Vagina (tissue), 2 donors: ENCODE measurements around the gene XAB2. TPM values are rescaled to one million over a fixed set of nuclear protein-coding genes. Genes with fewer than 3 reads are reported as not detected.

Source experiments
- DNase-seq, 2 donors: peaks; one replicate each; pipeline ENCODE4 v3.0.0-alpha.2; 2017; ENCODE audit errors: extremely low spot score in 2 of 2
- H3K27ac ChIP-seq: fragments of 200-600 bp; sonication (generic); one replicate; pipeline ENCODE4 v1.5.1; 2019
- H3K27me3 ChIP-seq: fragments of 200-600 bp; sonication (generic); one replicate; pipeline ENCODE4 v1.5.1; 2019
- H3K36me3 ChIP-seq, 2 donors: fragments of 200-600 bp; sonication (generic); one replicate each; pipeline ENCODE4 v1.5.1; 2017 to 2019
- H3K4me1 ChIP-seq: fragments of 200-600 bp; sonication (generic); one replicate; pipeline ENCODE4 v1.5.1; 2019
- H3K4me3 ChIP-seq, 2 donors: fragments of 200-600 bp; sonication (generic); 1 replicate in 1 of 2; 2 replicates in 1 of 2; pipeline ENCODE4 v1.5.1; 2016 to 2019
- H3K9me3 ChIP-seq: fragments of 200-600 bp; sonication (generic); one replicate; pipeline ENCODE4 v1.5.1; 2019
- POLR2A ChIP-seq, 2 donors: fragments of 450-650 bp; IDR thresholded peaks; one replicate each; pipeline ENCODE4 v1.6.1; 2017; ENCODE audit warnings: antibody characterized with exemption in 2 of 2, mild to moderate bottlenecking in 2 of 2, moderate library complexity in 2 of 2
- POLR2AphosphoS5 ChIP-seq, 2 donors: sonication (generic); formaldehyde crosslinking; IDR thresholded peaks; one replicate each; pipeline ENCODE4 v1.9.0; 2017; ENCODE audit warnings: antibody characterized with exemption in 2 of 2, mild to moderate bottlenecking in 2 of 2, low read depth in 1 of 2; ENCODE audit not compliant: insufficient read depth in 1 of 2
- intact Hi-C: fragments of 100-400 bp; cut with DNase I; formaldehyde crosslinking; loops from one replicate; pipeline ENCODE4 v1.15.1; 2023
- total RNA-seq: library from RNA; depleted of rRNA; stranded (reverse); fragments of >200 nt; gene quantifications from one replicate; pipeline ENCODE4 v1.2.3, GENCODE V29; 2016
- TF ChIP-seq, protein P1 (sequence below), 3 experiments: fragments of 450-650 bp in 2 of 3; fragments of 200-600 bp in 1 of 3; sonication (generic) in 1 of 3; IDR thresholded peaks; one replicate each; pipeline ENCODE4 v1.5.1; 2017 to 2019; ENCODE audit warnings: antibody characterized with exemption in 3 of 3, mild to moderate bottlenecking in 2 of 3, moderate library complexity in 2 of 3

The XAB2 gene
- total RNA-seq, 1 donor from 2014 or later, result 44.0 TPM

DNA sequence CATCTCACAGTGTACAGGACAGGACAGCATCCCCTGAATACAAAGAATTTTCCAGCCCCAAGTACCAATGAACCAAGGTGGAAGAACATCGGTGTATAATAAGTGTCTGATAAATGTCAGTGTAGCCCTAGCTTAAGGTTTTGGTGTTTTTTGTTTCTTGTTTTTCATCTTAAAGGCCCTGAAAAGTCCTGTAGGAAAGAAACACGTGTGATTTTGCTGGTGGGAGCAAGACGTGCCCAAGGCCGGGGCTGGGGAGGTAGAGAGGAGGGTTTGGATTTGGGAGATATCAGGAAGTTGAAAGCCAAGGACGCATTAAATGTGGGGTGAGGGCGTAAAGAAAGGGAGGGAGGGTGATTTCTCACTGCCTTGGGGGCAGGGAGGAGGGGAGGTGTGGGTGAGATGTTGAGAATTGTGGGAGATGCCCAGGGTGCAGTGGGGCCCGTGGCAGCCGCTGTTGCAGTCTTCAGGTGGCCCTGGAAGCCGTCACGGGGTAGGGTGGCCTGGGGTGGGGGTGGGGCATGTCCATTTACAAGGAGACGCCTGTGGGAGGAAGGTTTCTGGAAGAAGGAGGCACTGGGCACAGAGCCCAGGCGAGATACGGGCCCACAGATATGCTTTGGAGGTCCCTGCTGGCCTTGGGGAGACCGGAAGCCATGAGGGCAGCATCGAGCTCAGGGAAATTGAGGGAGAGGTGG is 27.0 kb downstream of the XAB2 start:
- Histone ChIP-seq H3K27ac (no peak overlapping the region), H3K27me3 (no peaks in the 10 kb centered on the region), H3K9me3 (no peaks in the 10 kb centered on the region), H3K4me3 (no peak overlapping the region), H3K4me1 (no peaks in the 10 kb centered on the region), H3K36me3 (no peaks in the 10 kb centered on the region)
- DNase-seq, result no peak
- intact Hi-C loops, result no loop called here
- TF ChIP-seq, protein P1, sequence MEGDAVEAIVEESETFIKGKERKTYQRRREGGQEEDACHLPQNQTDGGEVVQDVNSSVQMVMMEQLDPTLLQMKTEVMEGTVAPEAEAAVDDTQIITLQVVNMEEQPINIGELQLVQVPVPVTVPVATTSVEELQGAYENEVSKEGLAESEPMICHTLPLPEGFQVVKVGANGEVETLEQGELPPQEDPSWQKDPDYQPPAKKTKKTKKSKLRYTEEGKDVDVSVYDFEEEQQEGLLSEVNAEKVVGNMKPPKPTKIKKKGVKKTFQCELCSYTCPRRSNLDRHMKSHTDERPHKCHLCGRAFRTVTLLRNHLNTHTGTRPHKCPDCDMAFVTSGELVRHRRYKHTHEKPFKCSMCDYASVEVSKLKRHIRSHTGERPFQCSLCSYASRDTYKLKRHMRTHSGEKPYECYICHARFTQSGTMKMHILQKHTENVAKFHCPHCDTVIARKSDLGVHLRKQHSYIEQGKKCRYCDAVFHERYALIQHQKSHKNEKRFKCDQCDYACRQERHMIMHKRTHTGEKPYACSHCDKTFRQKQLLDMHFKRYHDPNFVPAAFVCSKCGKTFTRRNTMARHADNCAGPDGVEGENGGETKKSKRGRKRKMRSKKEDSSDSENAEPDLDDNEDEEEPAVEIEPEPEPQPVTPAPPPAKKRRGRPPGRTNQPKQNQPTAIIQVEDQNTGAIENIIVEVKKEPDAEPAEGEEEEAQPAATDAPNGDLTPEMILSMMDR (IDR thresholded peaks at IDR 0.05), result no peak
- TF ChIP-seq POLR2AphosphoS5 (IDR thresholded peaks at IDR 0.05; ENCODE audit: insufficient read depth in 1 of 2, low read depth in 1 of 2) (no peak), POLR2A (IDR thresholded peaks at IDR 0.05) (no peak)

DNA sequence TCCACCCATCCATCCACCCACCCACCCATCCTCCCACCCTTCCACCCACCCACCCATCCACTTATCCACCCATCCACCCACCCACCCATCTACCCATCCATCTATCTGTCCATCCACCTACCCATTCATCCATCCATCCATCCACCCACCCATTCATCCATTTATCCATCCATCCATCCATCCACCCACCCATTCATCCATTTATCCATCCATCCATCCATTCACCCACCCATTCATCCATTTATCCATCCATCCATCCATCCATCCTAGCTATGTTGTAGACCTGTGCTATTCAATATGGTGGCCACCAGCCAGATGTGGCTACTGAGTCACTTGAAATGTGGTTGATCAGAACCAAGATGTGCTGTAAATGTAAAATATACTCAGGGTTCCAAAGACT is 28.6 kb downstream of the XAB2 start:
- DNase-seq, result no peak
- Histone ChIP-seq H3K27ac (no peak overlapping the region), H3K4me3 (no peak overlapping the region), H3K9me3 (no peaks in the 10 kb centered on the region), H3K36me3 (no peaks in the 10 kb centered on the region), H3K4me1 (peaks cover 8% of the 10 kb centered on the region), H3K27me3 (no peaks in the 10 kb centered on the region)
- TF ChIP-seq, protein P1 (IDR thresholded peaks at IDR 0.05), result no peak
- TF ChIP-seq POLR2AphosphoS5 (IDR thresholded peaks at IDR 0.05; ENCODE audit: insufficient read depth in 1 of 2, low read depth in 1 of 2), result no peak
- TF ChIP-seq POLR2A (IDR thresholded peaks at IDR 0.05), result no peak
- intact Hi-C loops, result no loop called here

- no peak for DNase-seq
- H3K36me3 ChIP-seq, result no peaks in the 10 kb centered on the region
- H3K27me3 ChIP-seq, result no peaks in the 10 kb centered on the region
- H3K4me3 ChIP-seq, result no peak overlapping the region
- H3K9me3 ChIP-seq, result no peaks in the 10 kb centered on the region
- H3K4me1 ChIP-seq, result peaks cover 11% of the 10 kb centered on the region
- no peak overlapping the region for H3K27ac ChIP-seq
- intact Hi-C loops, result no loop called here
- TF ChIP-seq, protein P1 (IDR thresholded peaks at IDR 0.05), result no peak
- TF ChIP-seq POLR2A (IDR thresholded peaks at IDR 0.05), result no peak
- TF ChIP-seq POLR2AphosphoS5 (IDR thresholded peaks at IDR 0.05; ENCODE audit: insufficient read depth in 1 of 2, low read depth in 1 of 2), result no peak
Observed at GRCh38 chr19:7598180-7598579, 31.2 kb downstream of the XAB2 start.

- Histone ChIP-seq H3K9me3 (no peaks in the 10 kb centered on the region), H3K4me3 (peak overlapping the region in 1 of 2 donors; percentile 44), H3K27me3 (no peaks in the 10 kb centered on the region), H3K4me1 (peaks cover 11% of the 10 kb centered on the region), H3K27ac (no peak overlapping the region), H3K36me3 (no peaks in the 10 kb centered on the region)
- intact Hi-C loops, result no loop called here
- DNase-seq, result no peak
- TF ChIP-seq, protein P1 (IDR thresholded peaks at IDR 0.05), result no peak
- TF ChIP-seq POLR2A (IDR thresholded peaks at IDR 0.05) (no peak), POLR2AphosphoS5 (IDR thresholded peaks at IDR 0.05; ENCODE audit: insufficient read depth in 1 of 2, low read depth in 1 of 2) (no peak)
Observed at GRCh38 chr19:7597689-7598088, 31.7 kb downstream of the XAB2 start.

DNA sequence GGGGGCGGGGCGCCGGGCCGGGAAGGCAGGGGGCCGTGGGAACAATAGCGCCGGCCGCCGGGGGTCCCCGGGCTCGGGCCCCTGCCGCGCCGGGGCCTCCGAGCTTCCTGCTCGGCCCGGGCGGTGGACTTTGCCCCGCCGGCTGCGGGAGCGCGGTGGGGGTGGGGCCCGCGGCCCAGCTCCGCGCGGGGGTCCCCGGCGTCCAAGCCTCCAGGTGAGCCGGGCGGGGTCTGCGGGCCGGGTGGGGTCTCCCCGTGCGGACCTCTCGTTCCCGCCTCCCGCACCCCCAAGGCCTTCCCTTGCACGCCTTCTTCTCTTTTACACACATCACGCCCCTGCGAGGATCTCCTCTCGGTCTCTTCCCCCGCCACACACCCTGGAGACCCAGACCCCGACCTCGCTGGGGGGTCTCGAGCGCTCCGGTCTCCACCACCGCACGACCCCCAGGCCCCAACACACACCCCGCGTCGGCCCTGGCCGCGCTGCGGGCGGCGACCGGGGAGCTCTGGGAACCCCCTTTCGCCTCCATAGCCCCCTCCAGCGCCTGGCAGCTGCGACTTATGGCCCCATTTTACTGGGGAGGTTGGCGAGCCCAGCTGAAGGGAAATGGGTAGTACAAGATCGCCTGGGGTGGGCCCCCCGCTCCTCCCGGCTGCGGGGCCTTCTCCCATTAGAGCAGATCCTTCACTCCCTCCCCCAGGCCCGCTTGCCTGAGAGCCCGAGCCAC is 33.0 kb downstream of the XAB2 start:
- no peaks in the 10 kb centered on the region for H3K9me3 ChIP-seq
- DNase-seq, result no peak
- intact Hi-C loops, result no loop called here
- TF ChIP-seq POLR2AphosphoS5 (IDR thresholded peaks at IDR 0.05; ENCODE audit: insufficient read depth in 1 of 2, low read depth in 1 of 2), result no peak
- TF ChIP-seq POLR2A (IDR thresholded peaks at IDR 0.05), result no peak
- TF ChIP-seq, protein P1 (IDR thresholded peaks at IDR 0.05), result no peak
- peak overlapping the region; percentile 41 to 44 for H3K4me3 ChIP-seq
- no peaks in the 10 kb centered on the region for H3K36me3 ChIP-seq
- H3K4me1 ChIP-seq, result peaks cover 11% of the 10 kb centered on the region
- H3K27ac ChIP-seq, result peak overlapping the region; percentile 4
- no peaks in the 10 kb centered on the region for H3K27me3 ChIP-seq
